SW 1271 (cell line): ENCODE results near the gene ZDHHC3.
"Not testable (repeated sequence)": the region's sequence is repeated elsewhere in the genome, so short reads cannot be mapped to it uniquely, and the experiment has no call there.

Source experiments
- DNase-seq, 2 experiments: peaks; one replicate each; lab custom pipeline; 2025; lab: John Stamatoyannopoulos, UW

Gene ZDHHC3

DNA sequence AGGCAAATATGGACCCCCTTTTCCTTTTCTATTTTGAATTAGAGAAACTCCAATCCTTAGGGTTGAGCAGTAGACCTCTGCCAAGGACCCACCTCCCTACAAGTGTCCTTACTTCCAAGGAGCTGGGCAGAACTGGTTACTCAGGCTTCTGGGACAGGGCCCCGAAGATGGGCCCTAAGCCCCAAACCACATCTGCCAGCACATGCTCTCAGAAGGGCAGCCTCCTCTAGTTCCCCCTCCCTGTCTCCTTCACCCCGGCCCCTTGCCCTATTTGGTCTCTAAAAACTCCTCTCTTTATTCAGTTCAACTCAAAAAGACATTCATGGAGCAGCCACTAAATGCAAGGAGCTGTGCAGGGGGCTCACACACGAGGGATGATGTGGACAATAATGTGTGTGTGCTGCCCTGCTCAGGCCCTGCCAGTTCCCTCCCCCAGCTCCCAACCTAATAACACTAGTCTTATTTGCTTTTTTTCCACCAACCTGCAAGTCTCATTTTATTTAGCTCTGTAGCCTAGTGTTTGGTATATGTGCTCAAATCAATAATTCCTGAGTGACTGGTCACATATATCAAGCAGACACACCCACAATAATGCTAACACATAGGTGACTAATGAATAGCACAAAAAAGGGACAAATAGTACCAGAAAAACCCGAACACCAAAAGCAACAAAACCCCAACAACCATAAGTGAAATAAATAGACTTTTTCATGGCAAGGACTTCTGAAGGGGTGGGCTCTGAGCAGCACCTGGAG lies 12.2 kb downstream of the ZDHHC3 start:
- DNase-seq: no peak

DNA sequence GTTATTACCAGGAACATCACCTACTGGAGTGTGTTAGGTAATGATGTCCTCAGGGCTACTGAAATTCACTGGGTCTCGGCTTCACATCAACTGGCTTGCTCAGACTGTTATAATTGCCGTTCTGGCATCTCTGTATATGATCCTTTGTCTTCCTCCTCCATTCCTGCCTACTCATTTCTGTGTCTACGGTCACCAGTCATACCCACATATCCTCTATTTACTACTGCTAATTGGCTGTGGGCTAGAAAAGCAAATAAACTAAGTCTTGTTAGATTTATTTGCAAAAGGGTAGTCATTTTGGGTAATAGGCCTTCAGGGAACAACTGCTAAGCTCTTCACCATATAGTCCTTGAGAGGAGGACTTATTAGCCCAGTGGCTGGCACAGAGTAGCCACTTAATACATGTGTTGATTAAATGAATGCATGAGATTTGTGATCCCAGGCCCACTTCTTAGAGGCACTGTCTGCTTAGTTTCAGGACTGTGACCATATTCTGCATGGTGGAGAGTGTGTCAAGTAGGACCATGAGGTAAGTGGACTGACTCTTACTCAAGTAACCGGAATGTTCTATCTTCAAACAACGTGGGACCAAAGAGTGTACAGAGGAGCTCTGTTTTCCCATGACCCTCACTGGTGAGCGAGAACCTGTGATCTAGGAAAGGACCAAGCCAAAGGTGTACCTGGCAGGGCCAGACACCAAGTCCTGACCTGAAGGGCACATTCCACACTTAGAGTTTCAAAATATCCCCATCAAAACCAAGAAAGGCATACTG lies 13.2 kb downstream of the ZDHHC3 start:
- no peak for DNase-seq

DNA sequence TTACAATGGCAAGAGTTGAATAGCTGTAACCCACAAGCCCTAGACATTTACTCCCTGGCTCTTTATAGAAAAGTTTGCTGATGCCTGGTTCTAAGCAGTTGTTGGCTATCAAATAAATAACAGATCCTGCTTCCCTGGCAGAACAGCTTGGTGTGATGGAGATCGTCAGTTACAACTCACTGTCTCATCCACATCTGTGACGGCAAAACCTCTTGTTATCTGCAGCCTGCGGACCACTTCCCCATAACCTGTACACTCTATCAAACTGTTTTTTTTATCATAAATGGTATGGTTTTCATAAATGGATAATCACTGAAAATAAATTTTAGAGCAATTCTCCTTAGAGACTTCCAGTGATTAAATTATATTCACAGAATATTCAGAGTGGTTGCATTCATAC lies 14.1 kb downstream of the ZDHHC3 start:
- DNase-seq: no peak

DNA sequence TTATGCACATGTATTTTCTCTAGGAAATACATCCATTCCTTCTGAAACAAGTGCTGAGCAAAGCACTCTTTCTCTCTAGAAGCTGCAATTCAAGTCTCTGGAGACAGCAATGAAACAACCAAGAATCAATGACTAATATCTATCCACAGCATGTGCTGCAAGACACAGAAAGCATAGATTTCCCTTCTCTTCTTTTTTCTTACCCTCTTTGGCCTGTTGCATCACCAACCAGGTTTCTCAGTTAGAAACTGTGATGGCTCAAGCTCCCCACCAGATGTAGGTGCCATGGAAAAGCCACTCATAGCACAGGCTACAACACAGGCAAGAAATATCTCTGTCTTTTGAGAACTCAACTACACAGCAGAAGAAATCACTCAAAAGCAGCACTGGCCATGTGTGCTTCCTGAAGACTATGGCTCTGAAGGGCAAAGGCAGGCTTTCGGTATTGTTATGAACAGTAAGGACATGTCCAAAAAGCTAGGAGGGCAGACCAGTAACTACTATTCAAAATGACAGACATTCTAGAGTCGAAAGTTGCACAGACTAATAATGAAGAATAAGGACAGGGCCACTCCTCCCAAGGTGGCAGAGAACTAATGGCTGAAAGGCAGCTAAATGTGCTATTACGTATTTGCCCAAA lies 15.5 kb downstream of the ZDHHC3 start:
- DNase-seq: no peak

DNA sequence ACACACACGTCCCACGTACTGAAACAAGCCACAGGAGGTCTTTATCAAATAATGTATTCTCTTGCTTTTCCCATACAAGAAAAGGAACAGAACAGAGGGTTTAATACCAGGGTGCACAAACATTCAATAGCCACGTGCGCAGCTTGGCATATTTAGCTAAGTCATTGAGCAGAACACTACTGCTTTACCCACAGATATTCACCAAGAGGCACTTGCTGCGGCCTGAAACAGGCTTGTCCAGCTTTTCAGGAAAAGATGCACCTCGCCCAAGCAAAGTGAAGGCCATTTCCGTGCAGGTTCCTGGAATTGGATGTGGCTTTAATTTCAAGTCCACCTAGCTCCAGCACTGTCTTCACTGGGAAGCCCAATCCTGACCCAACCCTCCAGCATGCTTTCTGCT lies 17.6 kb downstream of the ZDHHC3 start:
- DNase-seq: no peak

DNA sequence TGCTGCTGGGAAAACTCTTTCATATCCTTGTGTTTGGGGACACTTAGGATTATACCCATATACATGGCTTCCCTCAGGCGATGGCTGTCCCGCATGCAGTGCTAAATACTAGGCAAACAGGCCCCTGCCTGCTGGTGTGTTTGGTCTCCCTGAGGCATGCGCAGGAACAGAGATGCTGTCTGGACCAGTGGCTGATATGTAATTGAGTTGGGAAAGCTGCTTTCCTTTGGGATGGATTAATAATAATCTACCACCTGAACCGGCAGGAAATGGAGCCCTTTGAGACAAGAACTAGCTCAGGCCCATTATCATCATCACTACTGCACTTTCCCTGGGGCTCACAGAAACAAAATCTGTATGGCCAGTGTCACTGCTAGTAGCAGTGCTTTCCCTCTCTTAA lies 18.0 kb downstream of the ZDHHC3 start:
- no peak for DNase-seq

DNA sequence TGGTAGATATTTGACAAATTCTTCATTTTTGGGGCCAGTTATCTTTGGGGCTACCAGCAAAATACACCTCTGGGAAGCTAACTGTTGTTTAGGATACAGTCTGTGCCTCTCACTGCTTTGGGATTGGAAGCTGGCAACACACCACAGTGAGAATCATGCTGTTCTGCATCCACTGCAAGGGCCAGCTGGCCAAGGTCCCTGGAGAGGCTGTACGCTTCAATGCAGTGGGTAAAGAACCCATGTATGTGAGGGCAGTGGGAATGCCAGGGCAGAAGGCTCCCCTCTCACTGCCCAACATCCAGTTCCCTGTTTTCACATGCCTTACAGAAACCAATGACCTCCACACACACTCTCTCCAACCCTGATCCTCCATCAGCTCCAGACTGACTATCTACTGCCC lies 20.1 kb downstream of the ZDHHC3 start:
- no peak for DNase-seq

DNA sequence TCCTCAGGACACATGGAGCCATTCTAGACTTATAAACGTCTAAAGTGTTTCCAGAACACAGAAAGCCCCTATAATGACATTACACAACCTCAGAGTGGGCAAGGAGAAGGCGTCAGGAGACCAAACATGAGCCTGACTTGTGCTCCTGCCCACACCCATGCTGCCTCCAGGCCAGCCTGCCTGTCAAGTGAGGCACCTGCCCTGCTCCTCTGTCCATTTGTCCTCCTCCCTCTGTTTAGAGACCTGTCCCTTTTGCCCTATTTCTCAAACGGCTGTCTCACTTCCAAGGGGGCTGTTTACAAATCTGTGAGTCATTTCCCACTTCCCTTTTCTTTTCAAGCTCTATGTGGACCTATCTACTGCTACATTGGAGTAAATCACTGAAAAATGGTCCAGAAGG lies 21.0 kb downstream of the ZDHHC3 start:
- DNase-seq: no peak

DNA sequence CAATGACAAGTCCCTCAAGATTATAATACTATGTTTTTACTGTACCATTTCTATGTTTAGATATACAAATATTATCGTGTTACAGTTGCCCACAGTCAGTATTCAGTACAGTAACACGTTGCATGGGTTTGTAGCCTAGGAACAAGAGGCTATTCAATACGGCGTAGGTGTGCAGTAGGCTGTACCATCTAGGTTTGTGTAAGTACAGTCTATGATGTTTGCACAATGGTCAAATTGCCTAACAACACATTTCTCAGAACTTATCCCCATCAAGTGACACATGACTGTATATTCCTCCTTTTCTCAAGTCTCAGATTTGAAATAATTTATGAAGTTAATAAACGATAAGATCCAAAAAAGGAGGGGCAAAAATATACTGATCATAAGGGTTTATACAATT lies 21.7 kb downstream of the ZDHHC3 start:
- DNase-seq: no peak

DNA sequence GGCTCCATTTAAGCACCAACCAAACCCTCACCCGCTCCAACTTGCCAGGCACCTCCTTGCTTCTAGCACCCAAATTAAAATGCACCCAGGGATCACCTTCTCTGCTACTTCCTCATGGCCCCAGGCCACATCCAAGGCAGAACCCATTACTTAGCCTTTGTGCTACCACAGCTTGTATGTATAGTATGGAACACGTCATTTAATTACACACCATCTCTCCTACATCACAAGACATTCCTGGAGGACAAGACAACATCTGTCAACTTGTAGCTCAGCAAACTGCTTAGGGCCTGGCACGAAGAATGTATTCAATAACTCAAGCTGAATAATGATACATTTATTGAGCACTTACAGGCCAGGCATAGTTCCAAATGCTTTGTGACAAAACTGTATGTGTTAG lies 23.3 kb downstream of the ZDHHC3 start:
- no peak for DNase-seq

DNA sequence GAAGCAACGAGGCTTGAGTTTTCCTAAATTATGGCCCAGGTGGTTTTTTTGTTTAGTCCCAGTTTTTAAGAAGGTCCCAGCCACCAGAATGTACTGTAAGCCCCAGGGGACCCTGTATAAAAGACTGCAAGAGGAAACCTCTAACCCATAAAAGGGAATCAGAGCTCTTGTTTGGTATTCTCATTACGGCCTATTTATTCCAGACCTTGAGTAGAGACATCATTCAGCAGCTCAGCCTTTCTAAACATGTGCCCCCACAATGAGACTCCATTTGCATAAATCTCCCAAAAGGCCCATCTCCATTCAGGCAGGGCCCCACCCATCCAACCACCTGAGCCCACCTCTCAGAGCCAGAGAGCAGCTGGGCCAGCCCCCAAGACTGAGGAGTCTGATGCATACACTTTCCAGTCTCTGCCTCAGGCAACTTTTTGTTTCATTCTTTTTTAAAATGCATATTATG lies 25.7 kb downstream of the ZDHHC3 start:
- DNase-seq: no peak

DNA sequence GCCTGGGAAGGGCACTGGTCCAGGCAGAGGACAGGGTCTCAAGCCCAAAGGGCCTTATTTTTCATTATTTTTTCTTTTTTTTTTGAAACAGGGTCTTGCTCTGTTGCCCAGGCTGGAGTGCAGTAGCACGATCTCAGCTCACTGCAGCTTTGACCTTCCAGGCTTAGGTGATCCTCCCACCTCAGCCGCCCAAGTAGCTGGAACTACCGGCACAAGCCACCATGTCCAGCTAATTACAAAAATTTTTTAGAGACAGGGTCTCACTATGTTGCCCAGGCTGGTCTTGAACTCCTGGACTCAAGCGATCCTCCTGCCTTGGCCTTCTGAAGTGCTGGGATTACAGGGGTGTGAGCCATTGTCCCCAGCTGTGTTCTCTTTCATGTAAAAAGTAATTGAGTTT lies 26.2 kb downstream of the ZDHHC3 start:
- DNase-seq: not testable (repeated sequence)

DNA sequence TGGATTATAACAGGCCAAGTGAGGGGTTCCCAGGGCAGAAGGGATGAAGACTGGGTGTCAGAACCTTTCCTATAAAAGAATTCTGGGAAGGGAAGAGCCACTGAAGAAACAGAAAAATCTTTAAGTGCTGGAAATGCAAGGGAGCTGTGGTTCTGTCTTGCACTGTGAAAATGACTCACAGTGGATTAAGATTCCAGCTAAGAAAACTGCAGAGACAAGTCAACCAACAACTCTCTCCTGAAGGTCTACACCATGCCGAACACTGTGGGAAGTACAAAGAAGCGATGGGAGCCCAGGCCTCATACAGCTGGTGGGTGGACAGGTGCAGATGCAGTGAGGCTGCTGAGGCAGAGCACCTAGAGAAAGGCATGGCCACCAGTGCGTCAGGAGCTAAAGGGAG lies 27.7 kb downstream of the ZDHHC3 start:
- DNase-seq: no peak

DNA sequence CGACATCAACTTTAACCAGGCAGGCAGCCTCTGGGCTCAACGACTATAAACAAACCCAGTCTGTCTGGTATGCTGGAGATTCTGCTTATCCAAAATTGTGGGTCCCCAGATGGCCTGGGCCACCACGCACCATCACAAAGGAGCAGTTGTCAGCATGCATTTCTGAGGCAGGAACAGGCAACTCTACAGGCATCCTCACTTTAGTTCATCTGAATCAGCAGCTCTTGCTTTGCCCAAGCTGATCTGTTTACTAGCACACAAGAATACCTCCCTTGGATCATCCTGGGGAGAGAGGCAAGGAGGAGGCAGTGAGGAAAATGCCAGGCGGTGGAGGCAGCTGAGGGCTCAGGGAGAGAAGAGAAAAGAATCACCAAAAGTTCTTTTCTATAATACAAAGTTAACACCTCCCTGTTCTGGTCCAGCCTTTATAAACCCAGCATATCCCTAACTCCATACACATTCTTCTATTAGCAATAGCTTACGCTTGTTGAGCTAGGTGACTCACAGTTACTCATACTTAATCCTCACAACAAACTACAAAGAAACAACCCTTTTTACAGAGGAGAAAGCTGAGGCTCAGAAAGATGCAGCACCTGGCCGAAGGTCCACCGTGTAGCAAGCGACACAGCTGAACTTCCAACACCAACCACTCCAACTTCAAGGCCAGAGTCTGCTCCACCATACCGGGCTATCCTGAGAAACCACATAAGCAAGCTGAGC lies 33.6 kb downstream of the ZDHHC3 start:
- DNase-seq: peak in 1 of 2 experiments; percentile 14

DNA sequence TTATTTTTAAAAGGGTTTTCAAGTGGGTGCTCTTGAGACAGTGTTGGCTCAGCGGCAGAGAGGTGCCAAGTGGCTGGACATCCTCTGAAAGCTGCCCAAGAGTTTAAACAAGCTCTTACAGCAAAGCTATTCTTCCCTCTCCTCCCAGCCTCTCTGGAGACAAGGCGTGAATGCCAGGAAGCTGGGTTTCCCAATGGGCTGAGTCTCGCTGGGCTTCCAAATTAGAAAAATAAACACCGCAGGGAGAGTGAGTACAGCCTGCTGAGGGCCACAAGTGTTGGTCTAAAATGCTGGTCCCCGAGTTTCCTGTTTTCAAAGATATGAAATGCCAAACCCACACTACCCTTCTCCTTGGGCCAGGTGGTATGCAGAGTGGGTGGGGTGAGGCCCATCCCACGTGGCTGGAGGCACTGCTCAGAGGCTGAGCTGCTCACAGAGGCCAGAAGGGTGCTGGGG lies 36.4 kb downstream of the ZDHHC3 start:
- no peak for DNase-seq

DNA sequence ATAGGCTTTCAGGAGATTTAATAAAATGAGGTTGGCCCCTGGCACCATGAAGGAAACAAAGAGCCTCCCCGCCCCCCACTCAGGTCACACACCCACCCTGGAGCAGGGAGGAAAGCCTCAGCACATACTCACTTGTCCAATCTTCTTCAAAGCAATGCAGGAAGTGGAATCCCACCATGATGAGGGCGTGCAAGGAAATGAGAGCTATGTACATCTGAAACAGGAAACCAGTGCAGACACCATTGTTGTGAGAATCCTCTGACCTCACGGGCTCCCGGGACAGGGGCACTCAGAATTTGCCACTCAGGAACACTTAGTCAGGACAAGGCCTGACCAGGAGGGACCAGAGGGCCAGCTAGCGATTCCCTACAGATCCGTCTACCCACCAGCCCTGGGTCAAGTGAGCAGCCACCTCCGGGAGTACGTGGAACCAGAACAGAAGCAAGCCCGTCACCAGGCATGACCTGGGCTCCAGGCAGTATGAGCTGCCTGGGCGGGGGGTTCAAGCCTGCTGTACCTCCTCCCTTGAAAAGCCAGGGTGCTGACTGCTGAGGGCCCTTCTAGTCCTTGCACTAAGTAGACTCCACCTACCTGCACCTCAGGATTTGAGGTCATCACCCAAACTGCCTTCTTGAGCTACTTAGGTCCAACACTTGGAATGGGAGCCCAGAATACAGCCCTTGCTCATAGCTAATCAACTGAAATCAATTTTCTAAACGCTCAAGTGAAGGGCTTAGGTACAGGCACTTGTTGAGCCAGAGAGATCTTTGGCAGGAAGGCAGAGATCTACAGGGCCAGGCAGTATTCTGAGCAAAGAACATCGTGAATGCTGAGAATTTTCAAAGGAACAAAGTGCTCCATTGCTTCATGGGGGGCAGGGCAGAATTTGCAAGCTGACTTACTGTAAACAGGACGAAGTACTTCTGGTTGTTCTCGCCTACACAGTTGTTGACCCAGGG lies 42.7 kb downstream of the ZDHHC3 start:
- DNase-seq: no peak

DNA sequence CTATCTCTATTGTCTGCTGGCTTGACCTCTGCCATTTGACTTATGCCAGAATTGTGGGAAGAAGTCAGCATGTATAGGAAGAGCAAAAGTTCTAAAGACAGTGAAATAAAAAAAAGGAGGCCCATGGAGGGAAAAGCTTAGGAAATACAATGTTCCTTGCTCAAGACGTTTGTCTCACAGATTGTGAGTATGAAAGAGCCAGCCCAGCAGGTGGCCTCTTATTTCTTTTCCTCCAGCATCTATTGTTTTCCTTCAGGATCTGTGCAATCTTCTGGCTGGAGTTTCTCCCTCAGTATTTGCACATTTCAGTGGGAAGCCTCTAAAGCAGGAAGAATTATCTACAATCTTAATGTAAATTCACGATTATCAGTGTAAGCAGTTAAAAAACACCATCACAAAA lies 43.7 kb downstream of the ZDHHC3 start:
- DNase-seq: no peak

DNA sequence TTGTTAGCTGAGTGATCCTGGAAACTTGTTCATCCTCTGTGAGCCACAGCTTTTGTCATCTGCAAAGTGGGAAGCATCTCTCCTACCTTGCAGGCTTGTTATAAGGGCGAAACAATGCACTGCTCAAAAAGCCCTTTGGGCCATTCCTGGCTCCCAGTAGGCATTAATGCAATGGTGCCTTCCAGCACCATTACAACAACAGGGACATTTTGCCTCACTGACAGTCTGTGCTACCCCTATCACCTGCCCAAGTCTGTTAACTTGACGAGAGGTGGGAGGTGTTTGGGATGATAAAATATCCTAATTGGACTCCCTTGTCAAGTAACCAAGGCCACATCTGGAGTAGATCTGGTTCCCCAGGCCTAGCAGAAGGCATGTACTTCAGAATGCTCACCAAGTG lies 44.2 kb downstream of the ZDHHC3 start:
- no peak for DNase-seq

DNA sequence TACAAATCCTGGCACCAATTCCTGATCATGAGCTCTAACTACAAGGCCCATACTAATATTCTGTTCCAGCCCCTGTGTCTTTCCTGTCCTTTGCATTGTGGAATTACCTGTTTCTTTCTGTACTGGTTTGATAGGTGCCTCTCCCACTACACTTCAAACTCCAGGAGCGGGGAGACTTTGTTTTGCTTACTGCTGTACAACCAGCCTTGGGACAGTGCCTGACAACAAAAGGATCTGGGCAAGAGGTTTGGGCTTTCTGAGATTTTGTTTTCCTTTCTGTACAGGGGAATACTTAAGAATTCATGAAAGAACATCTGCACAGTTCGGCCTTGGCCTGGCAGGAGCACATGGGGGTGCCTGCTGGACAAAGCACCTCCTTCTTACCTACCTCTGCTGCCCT lies 45.1 kb downstream of the ZDHHC3 start:
- DNase-seq: no peak

DNA sequence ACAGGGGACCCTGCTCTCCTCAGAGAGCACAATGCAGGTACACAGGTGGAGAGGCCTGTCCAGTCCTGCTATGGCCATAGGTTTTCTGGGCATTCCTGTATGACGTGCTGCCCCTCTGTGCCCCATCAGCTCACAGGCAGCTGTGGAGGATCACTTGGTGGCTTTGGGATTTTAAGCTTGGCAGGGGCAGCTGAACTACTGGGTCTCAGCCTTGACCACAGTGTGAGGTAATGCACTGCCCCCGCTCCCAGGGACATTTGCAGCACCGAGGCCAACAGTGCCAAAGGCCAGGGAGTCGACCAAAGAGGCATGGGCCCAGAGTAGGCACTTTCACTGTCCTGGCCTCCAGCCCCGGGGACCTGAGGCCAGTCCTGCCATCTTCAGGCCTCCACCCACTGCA lies 46.2 kb downstream of the ZDHHC3 start:
- DNase-seq: no peak

DNA sequence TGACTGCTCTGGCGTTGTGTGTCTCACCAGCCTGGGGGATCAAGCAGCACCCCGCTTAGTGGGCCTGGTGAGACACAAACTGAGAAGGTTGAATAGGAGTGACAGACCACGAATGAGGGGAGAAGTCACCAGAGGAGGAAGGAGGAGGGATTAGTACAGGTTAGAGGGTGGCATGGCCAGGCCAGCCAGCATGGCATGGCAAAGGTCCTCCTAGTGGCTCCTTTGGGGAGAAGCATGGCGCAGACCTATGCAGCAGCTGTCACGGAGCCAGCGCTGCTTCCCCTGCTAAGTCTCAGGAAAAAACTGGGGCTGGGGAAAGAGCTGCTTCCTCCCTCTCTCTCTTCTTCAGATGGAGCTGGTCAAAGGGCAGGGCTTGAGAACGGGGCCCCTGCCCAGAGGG lies 48.6 kb downstream of the ZDHHC3 start:
- no peak for DNase-seq
